NB4 (cell line): ENCODE measurements around the gene PLEKHM2.
"Not testable (repeated sequence)": the region's sequence is repeated elsewhere in the genome, so short reads cannot be mapped to it uniquely, and the experiment has no call there.

ENCODE experiments used
- CTCF ChIP-seq: IDR thresholded peaks from one replicate; pipeline ENCODE4 v1.5.1; 2012; ENCODE audit warnings: low read depth, low read length
- MAX ChIP-seq: IDR thresholded peaks from 2 replicates; pipeline ENCODE4 v1.6.1; 2011; ENCODE audit warnings: low read depth, low read length
- MYC ChIP-seq: IDR thresholded peaks from 2 replicates; pipeline ENCODE4 v1.6.1; 2011; ENCODE audit warnings: low read depth, low read length
- POLR2A ChIP-seq: IDR thresholded peaks from 2 replicates; pipeline ENCODE4 v1.6.1; 2011; ENCODE audit warnings: mild to moderate bottlenecking; ENCODE audit not compliant: insufficient read length; ENCODE audit errors: extremely low read depth

- TF ChIP-seq CTCF, MAX, POLR2A, MYC: not testable (repeated sequence)
These were observed 15.2 kb downstream of the PLEKHM2 start for GRCh38 chr1:15699321-15699720.
